GM12878 (cell line): Measurements from ENCODE around the gene COBLL1. TPM values are rescaled to one million over a fixed set of nuclear protein-coding genes. Genes with fewer than 3 reads are reported as not detected.

Experiments used
- ATAC-seq: fragments of 200-7000 bp; cut with Tn5 transposase; 3 replicates; pipeline ENCODE4 v1.9.1; 2020; ENCODE audit warnings: mild to moderate bottlenecking, moderate library complexity
- BruUV-seq: library from RNA; stranded (reverse); fragments of 400-500 nt; replicated peaks from 2 replicates; lab custom pipeline; 2021; lab: Mats Ljungman, UMichigan
- CTCF ChIA-PET: fragments of 300-600 bp; sonication (Branson Sonifier 250); formaldehyde crosslinking; extraction: SDS; loops from one replicate; lab custom pipeline; 2021; ENCODE audit warnings: inconsistent platforms; lab: Yijun Ruan, JAX
- POLR2A ChIA-PET: fragments of 350-600 bp; formaldehyde crosslinking; extraction: SDS; loops from one replicate; lab custom pipeline; 2021; ENCODE audit warnings: inconsistent platforms; lab: Charles Lee
- RAD21 ChIA-PET: fragments of 300-600 bp; sonication (Branson Sonifier 250); formaldehyde crosslinking; loops from one replicate; lab custom pipeline; 2023; ENCODE audit warnings: antibody characterized with exemption; ENCODE audit not compliant: unreplicated experiment; lab: Charles Lee
- SMC1A ChIA-PET: fragments of 300-600 bp; sonication (Branson Sonifier 250); formaldehyde crosslinking; loops from one replicate; lab custom pipeline; 2023; ENCODE audit not compliant: unreplicated experiment, uncharacterized antibody; lab: Charles Lee
- DNase-seq: peaks from one replicate; pipeline ENCODE4 v3.0.0-alpha.2; 2011; ENCODE audit warnings: low read depth, low spot score
- FAIRE-seq: peaks from 3 replicates; lab custom pipeline; 2011; peaks lifted over from hg19 to GRCh38; lab: Jason Lieb, UNC
- H2AFZ ChIP-seq: 2 replicates; pipeline ENCODE4 v1.6.0; 2011; ENCODE audit warnings: low read depth, low read length, control low read depth; ENCODE audit not compliant: control insufficient read depth
- H3K27ac ChIP-seq: 2 replicates; pipeline ENCODE4 v1.5.1; 2011; ENCODE audit warnings: control low read depth; ENCODE audit not compliant: control insufficient read depth, insufficient read depth
- H3K27me3 ChIP-seq, 2 experiments: replicated peaks in 1 of 2; 2 replicates each; pipeline versions ENCODE4 v1.6.0 to v1.6.1; 2011; ENCODE audit warnings: low read length in 1 of 2; ENCODE audit not compliant: control insufficient read depth in 2 of 2, insufficient read depth in 2 of 2
- H3K36me3 ChIP-seq, 2 experiments: 2 replicates each; pipeline ENCODE4 v1.5.1; 2011; ENCODE audit warnings: low read length in 1 of 2; ENCODE audit not compliant: control insufficient read depth in 2 of 2, insufficient read depth in 2 of 2
- H3K4me1 ChIP-seq: 2 replicates; pipeline ENCODE4 v1.6.1; 2011; ENCODE audit warnings: mild to moderate bottlenecking, low read length, moderate library complexity, mixed read lengths; ENCODE audit not compliant: control insufficient read depth, insufficient read depth
- H3K4me2 ChIP-seq: 2 replicates; pipeline ENCODE4 v1.6.0; 2011; ENCODE audit warnings: control low read depth; ENCODE audit not compliant: control insufficient read depth, insufficient read depth
- H3K4me3 ChIP-seq: fragments of 200-600 bp; sonication (generic); 2 replicates; pipeline ENCODE4 v1.5.1; 2016
- H3K79me2 ChIP-seq: 2 replicates; pipeline ENCODE4 v1.6.0; 2011; ENCODE audit warnings: low read length; ENCODE audit not compliant: control insufficient read depth, insufficient read depth
- H3K9ac ChIP-seq: 2 replicates; pipeline ENCODE4 v1.8.0; 2011; ENCODE audit warnings: low read length, control low read depth, mixed read lengths; ENCODE audit not compliant: control insufficient read depth, insufficient read depth
- H3K9me3 ChIP-seq: replicated peaks from 3 replicates; pipeline ENCODE4 v1.5.1; 2011; ENCODE audit warnings: mild to moderate bottlenecking, low read length; ENCODE audit not compliant: control insufficient read depth, insufficient read depth
- H4K20me1 ChIP-seq: 2 replicates; pipeline ENCODE4 v1.6.0; 2011; ENCODE audit not compliant: control insufficient read depth, insufficient read depth
- ATF2 ChIP-seq: IDR thresholded peaks from 2 replicates; pipeline ENCODE4 v1.6.1; 2012; ENCODE audit warnings: low read length, inconsistent platforms
- BMI1 ChIP-seq: fragments of 450-650 bp; IDR thresholded peaks from 2 replicates; pipeline ENCODE4 v1.6.1; 2016; ENCODE audit warnings: mild to moderate bottlenecking, moderate library complexity, borderline replicate concordance
- CTCF ChIP-seq, 3 experiments: IDR thresholded peaks in 2 of 3; conservative IDR thresholded peaks in 1 of 3; 2 replicates each; pipeline ENCODE4 v1.5.1; 2011; ENCODE audit warnings: low read depth in 3 of 3, low read length in 3 of 3, mild to moderate bottlenecking in 3 of 3, control low read depth in 2 of 3, moderate library complexity in 2 of 3, inconsistent platforms in 1 of 3, mixed read lengths in 1 of 3; ENCODE audit not compliant: control insufficient read depth in 2 of 3, insufficient read depth in 1 of 3; ENCODE audit errors: extremely low read depth in 1 of 3
- EP300 ChIP-seq, 2 experiments: fragments of 150-350 bp in 1 of 2; IDR thresholded peaks; 2 replicates each; pipeline ENCODE4 v1.6.1; 2011 to 2012; ENCODE audit warnings: low read depth in 2 of 2, low read length in 2 of 2, borderline replicate concordance in 1 of 2, improper control_type of control experiment in 1 of 2, inconsistent platforms in 1 of 2; ENCODE audit not compliant: control insufficient read depth in 1 of 2
- GABPA ChIP-seq: IDR thresholded peaks from 2 replicates; pipeline ENCODE4 v1.6.1; 2014; ENCODE audit warnings: antibody characterized with exemption, low read depth, mild to moderate bottlenecking, inconsistent platforms
- HCFC1 ChIP-seq: fragments of 150-350 bp; IDR thresholded peaks from 2 replicates; pipeline ENCODE4 v1.6.1; 2014; ENCODE audit warnings: low read length
- NBN ChIP-seq: fragments of 450-650 bp; IDR thresholded peaks from 2 replicates; pipeline ENCODE4 v1.6.1; 2016
- NR2C2 ChIP-seq: IDR thresholded peaks from 2 replicates; pipeline ENCODE4 v1.6.1; 2011; ENCODE audit warnings: borderline replicate concordance, low read depth; ENCODE audit not compliant: control insufficient read depth, insufficient read length
- RELA ChIP-seq: fragments of 450-650 bp; IDR thresholded peaks from 2 replicates; pipeline ENCODE4 v1.8.0; 2014; ENCODE audit warnings: borderline replicate concordance; ENCODE audit not compliant: partially characterized antibody
- SMAD5 ChIP-seq: IDR thresholded peaks from 2 replicates; pipeline ENCODE4 v1.6.1; 2016; ENCODE audit warnings: antibody characterized with exemption, low read depth
- ZNF217 ChIP-seq: fragments of 450-650 bp; IDR thresholded peaks from 2 replicates; pipeline ENCODE4 v1.6.1; 2017; ENCODE audit warnings: antibody characterized with exemption, mild to moderate bottlenecking
- ZNF384 ChIP-seq: IDR thresholded peaks from 2 replicates; pipeline ENCODE4 v1.6.1; 2012; ENCODE audit warnings: low read depth, mild to moderate bottlenecking, low read length, improper control_type of control experiment, borderline replicate concordance
- WGBS: methylation state at CpG from one replicate; pipeline ENCODE4 v1.1.6; 2016; ENCODE audit warnings: low lambda C conversion rate; ENCODE audit not compliant: insufficient replicate concordance, insufficient coverage; ENCODE audit errors: missing lambda C conversion rate; 5-methylcytosine and 5-hydroxymethylcytosine counted together
- in situ Hi-C: fragments of 300-500 bp; cut with MboI; formaldehyde crosslinking; loops from 9 replicates; pipeline ENCODE4 v1.14.3; 2018; ENCODE audit warnings: mixed read lengths
- intact Hi-C: fragments of 100-400 bp; cut with micrococcal nuclease; formaldehyde crosslinking; loops from one replicate; pipeline ENCODE4 v1.14.2; 2022; ENCODE audit not compliant: unreplicated experiment
- polyA plus RNA-seq, 11 experiments: library from polyadenylated mRNA; depleted of rRNA in 4 of 11; unstranded in 6 of 11; stranded (reverse) in 5 of 11; fragments of >200 nt; fragmentation: Nextera tagmentation in 4 of 11; fragmentation: Illumina TruSeq in 1 of 11; extraction: Ambion mirVana in 4 of 11; extraction: Trizol in 1 of 11; gene quantifications; 1 replicate in 1 of 11; 2 replicates in 10 of 11; pipeline versions ENCODE4 v1.2.1 to v1.2.3, GENCODE V29; 2011 to 2016; ENCODE audit warnings: inconsistent platforms in 2 of 11, missing spikeins in 2 of 11, low read depth in 1 of 11
- total RNA-seq, 4 experiments: library from RNA; depleted of rRNA in 3 of 4; stranded (reverse); fragments of >200 nt in 3 of 4; fragmentation: Illumina TruSeq in 1 of 4; extraction: Trizol in 1 of 4; gene quantifications; 2 replicates each; pipeline versions ENCODE4 v1.2.1 to v1.2.3, GENCODE V29; 2013 to 2021

Gene COBLL1
- total and polyA plus RNA-seq, 10 of the 15 experiments (the other 5 are each of a cell fraction or from before 2014, with no cell fraction given): 0.46 TPM; not detected in 9

- H3K79me2 ChIP-seq: no peaks in the 10 kb centered on the region
- H3K9me3 ChIP-seq: no peaks in the 10 kb centered on the region
- in situ Hi-C loops (no loop called here), intact Hi-C loops (no loop called here)
- ChIA-PET CTCF (no interaction called here), POLR2A (no interaction called here), RAD21 (no interaction called here), SMC1A (no interaction called here)
- no peaks in the 10 kb centered on the region for H3K36me3 ChIP-seq
- H4K20me1 ChIP-seq: no peaks in the 10 kb centered on the region
- no peak overlapping the region for H3K4me2 ChIP-seq
- H3K4me3 ChIP-seq: no peak overlapping the region
- H3K27me3 ChIP-seq: peaks cover 5 to 14% of the 10 kb centered on the region in 2 experiments
- no TSS peak for BruUV-seq
- no peak overlapping the region for H2AFZ ChIP-seq
- H3K27ac ChIP-seq: no peak overlapping the region
- WGBS: 22% methylated on average over 3 of the region's 3 CpGs
- H3K4me1 ChIP-seq: no peaks in the 10 kb centered on the region
- H3K9ac ChIP-seq: no peak overlapping the region
- no peak for ATAC-seq
- no peak for TF ChIP-seq EP300 (IDR thresholded peaks at IDR 0.05; ENCODE audit: borderline replicate concordance in 1 of 2, control insufficient read depth in 1 of 2, low read depth in 2 of 2, low read length in 2 of 2)
- TF ChIP-seq HCFC1: no peak
- TF ChIP-seq CTCF (IDR thresholded peaks at IDR 0.05 in 2 of 3, conservative IDR thresholded peaks at IDR 0.05 in 1 of 3; ENCODE audit: control insufficient read depth in 2 of 3, extremely low read depth in 1 of 3, insufficient read depth in 1 of 3, low read depth in 3 of 3, low read length in 3 of 3): no peak
- no peak for TF ChIP-seq ZNF384
- no peak for TF ChIP-seq ZNF217
- TF ChIP-seq GABPA: no peak
- no peak for TF ChIP-seq RELA
- no peak for TF ChIP-seq NBN
- no peak for TF ChIP-seq BMI1
- no peak for TF ChIP-seq SMAD5
- TF ChIP-seq ATF2: no peak
- TF ChIP-seq NR2C2: no peak
- no peak for DNase-seq
- no peak for FAIRE-seq
Measured at GRCh38 chr2:164837807-164838206, 3.8 kb downstream of the COBLL1 start.
